ENCODE measurements around the gene GAD1.

GAD1 gene

GRCh38 chr2:170847716-170848115, 31.0 kb downstream of the GAD1 start:
- no peak for DNase-seq

DNA sequence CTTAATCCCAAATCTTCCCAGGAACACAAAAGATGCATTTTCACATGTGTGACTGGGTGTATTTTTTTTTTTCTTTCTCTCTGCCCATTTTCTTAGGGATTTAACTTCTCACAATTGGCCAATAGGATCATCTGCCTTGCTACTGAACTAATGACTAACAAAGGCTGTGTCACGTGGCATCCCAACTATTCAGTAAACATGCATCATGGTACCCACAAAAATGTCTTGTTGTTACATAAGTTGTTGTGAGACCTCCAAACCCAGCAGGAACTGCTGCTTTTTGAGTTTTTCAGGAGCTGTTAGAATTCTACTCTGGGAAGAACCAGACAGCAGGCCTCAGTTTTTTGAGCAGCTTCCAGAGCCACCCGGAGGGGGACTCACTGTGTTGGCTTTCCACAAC, 31.9 kb downstream of the GAD1 start:
- no peak for DNase-seq

DNA sequence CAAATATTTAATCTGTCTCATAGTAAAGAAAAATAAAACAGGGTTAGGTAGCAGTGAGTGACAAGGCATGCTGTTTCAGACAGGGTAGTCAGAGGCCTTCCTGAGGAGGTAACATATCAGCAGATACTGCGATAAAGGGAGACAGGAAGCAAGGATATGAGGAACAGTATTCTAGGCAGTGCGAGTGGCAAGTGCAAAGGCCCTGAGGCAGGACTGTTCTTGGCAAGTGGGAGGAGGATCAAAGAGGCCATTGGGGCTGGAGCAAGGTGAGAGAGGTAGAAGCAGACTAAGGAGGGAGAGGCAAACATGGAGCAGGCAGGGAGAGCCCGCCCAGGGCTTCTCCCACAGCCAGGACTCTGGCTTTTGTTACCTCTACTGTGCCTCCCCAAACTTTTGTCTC, 33.6 kb downstream of the GAD1 start:
- DNase-seq, result no peak

GRCh38 chr2:170851635-170852034, 34.9 kb downstream of the GAD1 start:
- DNase-seq, result no peak

- no peak for DNase-seq
Observed at GRCh38 chr2:170856066-170856465, 39.4 kb downstream of the GAD1 start.

GRCh38 chr2:170862286-170862902, 45.7 kb downstream of the GAD1 start:
- no peak for DNase-seq

DNA sequence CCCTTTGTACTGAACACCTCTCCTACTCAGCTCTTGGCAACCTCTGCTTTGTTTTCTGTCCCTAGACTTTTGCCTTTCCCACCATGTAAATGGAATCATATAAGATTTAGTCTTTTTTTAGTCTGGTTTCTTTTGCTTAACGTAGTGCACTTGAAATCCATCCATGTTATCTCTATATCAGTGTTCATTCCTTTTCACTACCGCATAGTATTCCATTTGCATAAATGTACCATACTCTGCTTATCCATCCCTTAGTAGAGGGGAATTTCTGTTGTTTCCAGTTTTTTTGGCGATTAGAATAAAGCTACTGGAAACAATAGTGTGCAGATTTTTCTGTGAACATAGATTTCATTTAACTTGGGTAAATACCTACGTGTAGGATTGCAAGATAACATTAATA, 46.4 kb downstream of the GAD1 start:
- no peak for DNase-seq

DNA sequence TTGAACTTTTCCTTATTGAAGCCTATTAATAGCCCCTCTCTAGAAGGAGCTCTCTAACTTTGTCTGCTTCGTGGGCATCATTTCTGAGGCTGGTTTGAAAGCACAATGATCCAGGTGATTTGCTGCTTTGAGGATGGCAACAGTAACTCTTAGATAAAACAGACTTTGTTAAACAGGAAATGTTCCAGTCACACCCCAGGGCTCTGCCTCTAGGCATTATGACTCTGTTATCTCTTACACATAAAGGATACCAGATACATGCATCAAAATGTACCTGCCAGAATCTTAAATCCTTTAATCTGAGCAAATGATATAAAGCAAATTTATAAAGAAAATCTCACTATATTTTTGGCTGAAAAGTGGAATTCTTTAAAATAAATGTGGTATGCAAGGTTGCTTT, 52.3 kb downstream of the GAD1 start:
- no peak for DNase-seq

DNA sequence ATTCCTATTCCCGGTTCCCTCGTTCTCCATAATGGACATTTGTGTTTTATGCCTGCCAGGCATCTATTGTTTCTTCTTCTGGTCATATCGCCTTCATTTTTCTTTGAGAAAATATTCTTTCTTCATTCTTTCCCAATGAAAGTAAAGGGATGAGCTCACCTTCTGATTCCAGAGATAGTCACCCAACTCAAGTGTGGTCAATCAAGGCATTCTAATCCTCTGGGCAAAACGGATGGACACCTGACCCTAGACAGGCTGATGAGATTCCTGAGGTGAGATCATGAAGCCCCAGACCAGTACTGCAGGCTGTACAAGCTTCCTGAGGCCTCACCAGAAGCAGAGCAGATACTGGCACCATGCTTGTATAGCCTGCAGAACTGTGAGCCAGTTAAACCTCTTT, 52.8 kb downstream of the GAD1 start:
- DNase-seq, result no peak

DNA sequence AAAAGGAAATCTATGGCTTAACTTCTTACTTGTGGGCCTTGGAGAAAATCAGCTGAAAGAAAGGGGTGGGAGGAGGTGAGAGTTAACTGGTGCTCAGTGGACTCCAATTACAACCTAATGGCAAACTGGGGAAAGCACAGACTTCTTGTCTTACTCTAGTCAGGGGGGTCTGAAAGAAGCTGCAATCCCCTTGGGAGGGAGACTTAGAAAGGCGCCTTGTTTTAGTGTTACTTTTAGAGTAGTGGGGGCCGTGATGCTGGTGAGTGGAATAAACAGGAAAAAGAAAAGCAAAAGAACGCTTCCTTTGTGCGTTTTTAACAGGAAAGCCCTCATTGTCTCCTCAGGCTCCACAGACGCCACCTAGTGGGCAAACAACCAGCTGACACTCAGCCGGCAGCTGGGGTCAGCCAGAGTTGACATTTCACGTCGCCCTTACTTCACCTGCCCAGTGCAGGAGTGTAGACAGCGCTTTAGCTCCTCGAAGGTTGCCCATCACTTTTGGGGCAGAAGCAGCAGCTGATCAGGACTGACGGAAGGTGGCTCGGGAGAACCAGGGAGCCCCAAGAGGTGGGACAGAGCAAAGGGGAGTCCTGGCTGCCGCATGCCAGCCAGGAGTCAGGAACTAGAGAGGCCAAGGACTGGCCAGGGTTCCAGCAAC, 56.5 kb downstream of the GAD1 start:
- peak; percentile 76 for DNase-seq

GRCh38 chr2:170878066-170878465, 61.4 kb downstream of the GAD1 start:
- no peak for DNase-seq

DNA sequence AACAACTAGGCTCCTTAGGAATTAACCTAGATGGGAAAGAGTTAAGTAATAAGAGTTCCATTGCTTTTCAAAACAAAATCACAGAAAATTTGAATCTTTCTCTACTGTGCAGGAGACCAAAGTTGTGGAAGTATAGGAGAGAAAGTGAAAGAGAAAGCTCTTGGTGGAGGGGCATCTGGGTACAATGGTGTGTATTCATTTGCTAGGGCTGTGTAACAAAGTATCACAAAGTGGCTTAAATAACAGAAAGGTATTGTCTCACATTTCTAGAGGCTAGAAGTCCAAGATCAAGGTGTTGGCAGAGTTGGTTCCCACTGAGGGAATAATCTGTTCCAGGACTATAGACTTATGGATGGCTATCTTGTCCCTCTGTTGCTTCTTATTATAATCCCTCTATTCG, 61.8 kb downstream of the GAD1 start:
- peak; percentile 21 for DNase-seq

DNA sequence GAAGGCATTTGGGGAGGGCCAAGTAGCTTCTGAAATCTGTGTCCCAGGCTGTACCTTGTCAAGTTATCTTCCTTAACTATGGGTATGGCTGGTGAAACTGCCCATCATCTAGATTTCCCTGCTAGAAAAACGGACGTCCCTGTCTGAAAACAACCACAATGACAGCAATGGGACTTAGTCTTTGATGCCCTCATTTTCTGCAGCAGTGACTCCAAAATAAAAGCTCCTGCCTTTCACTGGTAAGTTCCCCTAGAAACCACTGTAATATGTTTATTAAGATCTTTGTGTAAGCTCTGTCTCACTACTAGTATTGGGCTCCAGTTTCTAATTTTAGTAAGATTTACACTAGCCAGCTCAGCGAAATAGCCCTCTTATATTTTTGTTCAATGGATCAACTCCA, 65.2 kb downstream of the GAD1 start:
- DNase-seq, result no peak

- no peak for DNase-seq
Observed at GRCh38 chr2:170882758-170883157, 66.1 kb downstream of the GAD1 start.

DNA sequence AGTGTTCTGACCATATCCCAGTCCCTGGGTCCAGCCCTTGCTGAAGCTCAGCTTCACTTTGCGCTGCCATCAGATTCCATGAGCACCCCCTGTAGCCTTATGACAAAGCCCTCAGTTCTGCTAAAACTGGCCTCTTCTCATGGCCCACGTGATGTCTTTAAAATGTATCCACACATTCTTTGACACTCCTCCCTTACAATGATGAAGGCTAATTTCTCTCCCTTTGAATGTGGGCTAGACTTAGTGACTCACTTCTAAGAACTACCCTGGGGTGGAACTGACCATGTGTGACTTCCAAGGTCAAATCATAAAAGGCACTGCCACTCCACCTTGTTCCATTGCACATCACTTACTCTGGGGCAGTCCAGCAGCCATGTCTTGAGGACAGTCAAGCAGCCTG, 67.0 kb downstream of the GAD1 start:
- no peak for DNase-seq

DNA sequence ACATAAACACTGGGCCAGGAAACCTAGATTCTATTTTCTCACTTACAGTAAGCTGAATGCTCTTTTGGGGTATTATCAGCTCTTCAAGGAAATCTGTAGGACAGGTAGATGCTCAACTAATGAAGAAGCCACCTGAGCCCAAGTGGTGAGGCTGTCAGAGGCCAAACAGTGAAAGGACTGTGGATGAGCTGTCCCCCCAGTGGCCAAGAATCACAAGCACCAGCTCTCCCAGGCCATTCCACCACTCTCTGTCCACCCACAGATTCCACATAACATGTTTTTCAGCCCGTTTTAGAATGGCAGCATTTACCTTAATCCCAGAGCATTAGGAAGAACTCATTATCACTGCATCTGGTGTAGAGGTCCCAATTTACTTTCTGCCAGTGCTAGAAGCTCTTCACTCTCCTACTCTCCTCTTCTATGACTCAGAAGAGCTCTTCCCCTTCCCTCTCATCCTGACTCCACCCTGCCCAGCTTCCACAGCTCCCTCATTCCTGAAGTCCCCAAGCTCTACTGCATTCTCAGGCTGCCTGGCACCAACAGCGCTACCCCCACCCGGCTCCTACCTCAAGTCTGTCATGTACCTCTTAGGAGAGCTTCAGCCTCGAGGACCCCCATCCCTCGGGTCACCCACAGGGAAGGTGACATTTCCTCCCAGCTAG, 68.6 kb downstream of the GAD1 start:
- DNase-seq, result no peak

- no peak for DNase-seq
Observed at GRCh38 chr2:170886386-170886785, 69.7 kb downstream of the GAD1 start.

- DNase-seq, result no peak
Observed at GRCh38 chr2:170887496-170887895, 70.8 kb downstream of the GAD1 start.

DNA sequence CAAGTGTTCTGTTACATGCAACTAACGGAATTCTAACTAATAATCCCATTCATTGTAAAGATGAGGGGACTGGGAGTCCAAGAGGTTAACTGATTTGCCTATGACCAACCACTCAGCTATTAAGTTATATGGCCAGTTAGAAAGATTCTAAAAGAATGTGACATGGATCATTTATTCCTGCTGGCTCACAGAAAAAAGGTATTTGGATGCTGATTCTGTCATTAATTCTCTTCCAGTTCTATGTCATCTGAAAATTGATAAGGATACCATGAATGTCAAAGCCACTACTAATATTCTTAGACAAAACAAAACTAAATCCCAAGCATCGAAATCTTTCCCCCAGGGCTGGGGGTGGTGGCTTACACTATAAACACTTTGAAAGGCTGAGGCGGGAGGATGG, 71.2 kb downstream of the GAD1 start:
- DNase-seq, result no peak

GRCh38 chr2:170891893-170892292, 75.2 kb downstream of the GAD1 start:
- no peak for DNase-seq

DNA sequence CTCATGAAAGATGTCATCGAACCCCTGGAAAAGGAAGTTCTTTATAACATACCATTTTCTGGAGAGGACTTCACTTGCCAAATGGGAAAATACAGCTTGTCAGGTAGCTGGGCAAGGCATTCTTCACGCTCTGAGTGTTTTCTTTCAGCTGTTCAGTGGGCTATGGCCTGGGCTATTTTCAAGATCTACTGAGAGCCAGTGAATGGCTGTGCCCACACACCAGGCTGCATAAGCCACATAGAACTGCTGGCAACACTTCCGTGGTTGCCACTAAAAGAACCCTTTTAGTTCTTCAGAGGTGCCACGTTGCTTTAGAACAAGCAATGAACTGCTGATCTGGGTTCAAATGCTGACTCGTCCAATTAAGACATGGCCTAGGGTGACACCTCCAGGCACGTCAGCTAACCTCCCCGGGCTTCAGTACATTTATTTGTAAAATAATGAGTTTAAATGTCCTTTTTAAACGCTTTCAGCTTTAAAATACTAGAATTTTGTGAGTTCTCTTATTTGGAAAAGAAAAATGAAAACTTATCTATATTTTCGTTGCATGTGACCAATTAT, 75.8 kb downstream of the GAD1 start:
- no peak for DNase-seq

DNA sequence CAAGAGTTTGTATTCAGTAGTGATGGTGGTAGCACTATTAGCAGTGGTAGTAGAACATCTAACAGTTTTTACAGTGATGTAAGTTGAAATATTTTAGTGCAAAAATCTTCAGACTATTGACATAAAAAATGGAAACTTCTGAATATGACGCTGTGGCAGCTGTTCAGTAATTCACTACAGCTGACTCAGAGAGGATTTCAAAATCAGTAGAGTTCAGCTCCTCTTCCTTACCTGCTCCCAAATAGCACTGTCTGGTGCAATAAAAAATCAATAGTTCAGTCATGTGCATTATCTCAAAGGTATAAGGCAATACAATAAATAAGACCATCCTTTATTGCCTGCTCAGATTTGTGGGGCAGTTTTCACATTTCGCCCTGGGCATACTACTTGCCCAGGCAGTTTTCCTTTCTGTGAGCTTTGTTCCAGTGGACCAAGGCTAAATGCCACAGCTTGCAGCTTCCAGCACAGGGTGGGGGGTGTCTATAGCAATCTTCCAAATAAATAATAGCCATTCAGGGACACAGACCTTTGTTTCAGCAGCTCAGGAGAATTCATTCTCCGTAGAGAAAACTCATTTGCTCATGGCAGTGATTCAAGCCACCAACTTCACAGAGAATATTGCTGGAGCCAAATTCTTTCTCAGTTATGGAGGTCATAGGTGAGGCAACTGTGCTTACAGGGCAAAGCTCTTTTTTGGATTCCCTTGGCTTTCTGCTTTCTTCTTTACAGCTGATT, 78.5 kb downstream of the GAD1 start:
- no peak for DNase-seq

GRCh38 chr2:170896622-170897021, 79.9 kb downstream of the GAD1 start:
- DNase-seq, result no peak

- no peak for DNase-seq
Observed at GRCh38 chr2:170897108-170897507, 80.4 kb downstream of the GAD1 start.
